NCI-H2171 (cell line): Measurements from ENCODE around the gene PTPRH.

Source experiments
- DNase-seq: peaks from one replicate; lab custom pipeline; 2025; lab: John Stamatoyannopoulos, UW

PTPRH gene

GRCh38 chr19:55246462-55247451 lies 37.5 kb upstream of the PTPRH start:
- DNase-seq: no peak

- no peak for DNase-seq
These were observed 36.1 kb upstream of the PTPRH start for GRCh38 chr19:55245236-55245904.

GRCh38 chr19:55244004-55244680 lies 34.8 kb upstream of the PTPRH start:
- DNase-seq: no peak

GRCh38 chr19:55242517-55242916 lies 33.2 kb upstream of the PTPRH start:
- no peak for DNase-seq

GRCh38 chr19:55241935-55242464 lies 32.7 kb upstream of the PTPRH start:
- no peak for DNase-seq

- DNase-seq: no peak
These were observed 32.0 kb upstream of the PTPRH start for GRCh38 chr19:55241143-55241934.

GRCh38 chr19:55240713-55241020 lies 31.4 kb upstream of the PTPRH start:
- no peak for DNase-seq

GRCh38 chr19:55239004-55239403 lies 29.7 kb upstream of the PTPRH start:
- no peak for DNase-seq

GRCh38 chr19:55238030-55238429 lies 28.7 kb upstream of the PTPRH start:
- no peak for DNase-seq

- no peak for DNase-seq
These were observed 23.7 kb upstream of the PTPRH start for GRCh38 chr19:55232986-55233385.

- no peak for DNase-seq
These were observed 22.9 kb upstream of the PTPRH start for GRCh38 chr19:55232286-55232602.

GRCh38 chr19:55231391-55232285 lies 22.3 kb upstream of the PTPRH start:
- DNase-seq: no peak

GRCh38 chr19:55230780-55231179 lies 21.5 kb upstream of the PTPRH start:
- no peak for DNase-seq

GRCh38 chr19:55230329-55230728 lies 21.0 kb upstream of the PTPRH start:
- no peak for DNase-seq

GRCh38 chr19:55229789-55230182 lies 20.5 kb upstream of the PTPRH start:
- no peak for DNase-seq

- DNase-seq: no peak
These were observed 20.0 kb upstream of the PTPRH start for GRCh38 chr19:55229145-55229788.

GRCh38 chr19:55228403-55229031 lies 19.2 kb upstream of the PTPRH start, which contains the start of gene TMEM86B:
Gene TMEM86B (minus strand): TSS chr19:55228763. CDS start chr19:55228741, 22 bp downstream.
- DNase-seq: no peak

GRCh38 chr19:55228015-55228391 lies 18.7 kb upstream of the PTPRH start:
- DNase-seq: no peak

GRCh38 chr19:55227241-55228014 lies 18.1 kb upstream of the PTPRH start:
- no peak for DNase-seq
